Measurements from ENCODE around the gene FTSJ3.
"Not testable (repeated sequence)": the region's sequence is repeated elsewhere in the genome, so short reads cannot be mapped to it uniquely, and the experiment has no call there.

FTSJ3 gene

GRCh38 chr17:63826468-63827001 lies 928 bp downstream of the FTSJ3 start:
- no peak for DNase-seq (ENCODE audit: low spot score)

GRCh38 chr17:63824362-63824761 lies 3.1 kb downstream of the FTSJ3 start:
- DNase-seq (ENCODE audit: low spot score): no peak

GRCh38 chr17:63823659-63824331 lies 3.7 kb downstream of the FTSJ3 start:
- no peak for DNase-seq (ENCODE audit: low spot score)

- DNase-seq (ENCODE audit: low spot score): no peak
Measured at GRCh38 chr17:63822537-63822936, 4.9 kb downstream of the FTSJ3 start.

GRCh38 chr17:63821804-63822203 lies 5.7 kb downstream of the FTSJ3 start:
- DNase-seq (ENCODE audit: low spot score): no peak

- DNase-seq (ENCODE audit: low spot score): no peak
Measured at GRCh38 chr17:63820963-63821561, 6.4 kb downstream of the FTSJ3 start.

- no peak for DNase-seq (ENCODE audit: low spot score)
Measured at GRCh38 chr17:63819585-63820537, 7.6 kb downstream of the FTSJ3 start.

- DNase-seq (ENCODE audit: low spot score): no peak
Measured at GRCh38 chr17:63819131-63819530, 8.3 kb downstream of the FTSJ3 start.

GRCh38 chr17:63817736-63818385 lies 9.6 kb downstream of the FTSJ3 start:
- no peak for DNase-seq (ENCODE audit: low spot score)

- DNase-seq (ENCODE audit: low spot score): no peak
Measured at GRCh38 chr17:63816669-63817068, 10.8 kb downstream of the FTSJ3 start.

GRCh38 chr17:63816123-63816522 lies 11.3 kb downstream of the FTSJ3 start:
- no peak for DNase-seq (ENCODE audit: low spot score)

GRCh38 chr17:63809970-63810369 lies 17.5 kb downstream of the FTSJ3 start:
- DNase-seq (ENCODE audit: low spot score): no peak

GRCh38 chr17:63805591-63805990 lies 21.9 kb downstream of the FTSJ3 start:
- no peak for DNase-seq (ENCODE audit: low spot score)

GRCh38 chr17:63804328-63804727 lies 23.1 kb downstream of the FTSJ3 start:
- DNase-seq (ENCODE audit: low spot score): no peak

- DNase-seq (ENCODE audit: low spot score): no peak
Measured at GRCh38 chr17:63800783-63801182, 26.7 kb downstream of the FTSJ3 start.

- DNase-seq (ENCODE audit: low spot score): no peak
Measured at GRCh38 chr17:63798572-63799106, 28.8 kb downstream of the FTSJ3 start.

- not testable (repeated sequence) for DNase-seq (ENCODE audit: low spot score)
Measured at GRCh38 chr17:63796375-63796774, 31.1 kb downstream of the FTSJ3 start.

- DNase-seq (ENCODE audit: low spot score): no peak
Measured at GRCh38 chr17:63792055-63792729, 35.3 kb downstream of the FTSJ3 start.

GRCh38 chr17:63790057-63790456 lies 37.4 kb downstream of the FTSJ3 start:
- DNase-seq (ENCODE audit: low spot score): no peak

GRCh38 chr17:63786971-63787711 lies 40.3 kb downstream of the FTSJ3 start:
- DNase-seq (ENCODE audit: low spot score): no peak

All from HuH-7 (cell line).